T1000 (cell line): Measurements from ENCODE around the gene PLSCR1.
A peak's percentile ranks its signal among the peaks of the same experiment; 100 is the strongest.

ENCODE experiments used
- DNase-seq: peaks from one replicate; lab custom pipeline; 2025; ENCODE audit warnings: mixed read lengths; lab: John Stamatoyannopoulos, UW

PLSCR1 gene

GRCh38 chr3:146544002-146544928 is at the start of gene PLSCR1:
Gene PLSCR1 (minus strand): TSS chr3:146544607. CDS start chr3:146536552, 8,055 bp downstream.
- DNase-seq: peak; percentile 75

- DNase-seq: no peak
Observed at GRCh38 chr3:146593776-146594175, 49.4 kb upstream of the PLSCR1 start.

GRCh38 chr3:146590521-146590920 is 46.1 kb upstream of the PLSCR1 start:
- DNase-seq: no peak

- no peak for DNase-seq
Observed at GRCh38 chr3:146589899-146590508, 45.6 kb upstream of the PLSCR1 start.

GRCh38 chr3:146585156-146585555 is 40.7 kb upstream of the PLSCR1 start:
- DNase-seq: no peak

GRCh38 chr3:146581951-146582467 is 37.6 kb upstream of the PLSCR1 start:
- DNase-seq: no peak

- no peak for DNase-seq
Observed at GRCh38 chr3:146581080-146581601, 36.7 kb upstream of the PLSCR1 start.

- DNase-seq: no peak
Observed at GRCh38 chr3:146577662-146578061, 33.3 kb upstream of the PLSCR1 start.

- DNase-seq: no peak
Observed at GRCh38 chr3:146575636-146576035, 31.2 kb upstream of the PLSCR1 start.

- DNase-seq: no peak
Observed at GRCh38 chr3:146574173-146574572, 29.8 kb upstream of the PLSCR1 start.

GRCh38 chr3:146569314-146569713 is 24.9 kb upstream of the PLSCR1 start:
- no peak for DNase-seq

GRCh38 chr3:146566138-146566537 is 21.7 kb upstream of the PLSCR1 start:
- DNase-seq: no peak

GRCh38 chr3:146561879-146562278 is 17.5 kb upstream of the PLSCR1 start:
- DNase-seq: no peak

GRCh38 chr3:146561463-146561862 is 17.1 kb upstream of the PLSCR1 start:
- DNase-seq: no peak

GRCh38 chr3:146560678-146561077 is 16.3 kb upstream of the PLSCR1 start:
- DNase-seq: no peak

- no peak for DNase-seq
Observed at GRCh38 chr3:146559388-146559787, 15.0 kb upstream of the PLSCR1 start.

- DNase-seq: no peak
Observed at GRCh38 chr3:146558781-146559180, 14.4 kb upstream of the PLSCR1 start.

- DNase-seq: no peak
Observed at GRCh38 chr3:146557745-146558144, 13.3 kb upstream of the PLSCR1 start.

- DNase-seq: no peak
Observed at GRCh38 chr3:146555311-146555710, 10.9 kb upstream of the PLSCR1 start.

GRCh38 chr3:146554151-146554760 is 9.8 kb upstream of the PLSCR1 start:
- no peak for DNase-seq

- no peak for DNase-seq
Observed at GRCh38 chr3:146550743-146551510, 6.5 kb upstream of the PLSCR1 start.
